Hematopoietic multipotent progenitor cell (in vitro differentiated cells): ENCODE results near the gene DENND2A. TPM values are rescaled to one million over a fixed set of nuclear protein-coding genes. Genes with fewer than 3 reads are reported as not detected.
"Not testable (repeated sequence)": the region's sequence is repeated elsewhere in the genome, so short reads cannot be mapped to it uniquely, and the experiment has no call there.

Experiments
- DNase-seq, 3 donors: peaks; one replicate each; pipeline ENCODE4 v3.0.0-alpha.2; 2011 to 2015; ENCODE audit warnings: low read depth in 2 of 3, low spot score in 2 of 3
- total RNA-seq: library from RNA; depleted of rRNA; stranded (reverse); fragments of >200 nt; gene quantifications from one replicate; pipeline ENCODE4 v1.2.3, GENCODE V29; 2012

Gene DENND2A
- total RNA-seq = not detected

- peak in 2 of 3 donors; percentile 42 to 48 for DNase-seq
Measured at GRCh38 chr7:140640727-140641523, at the start of gene DENND2A. Gene DENND2A, minus strand, starts transcription at chr7:140640813. Its CDS starts 38,416 bp downstream, at chr7:140602397.

GRCh38 chr7:140689199-140690152 lies 48.9 kb upstream of the DENND2A start:
- DNase-seq = no peak

DNA sequence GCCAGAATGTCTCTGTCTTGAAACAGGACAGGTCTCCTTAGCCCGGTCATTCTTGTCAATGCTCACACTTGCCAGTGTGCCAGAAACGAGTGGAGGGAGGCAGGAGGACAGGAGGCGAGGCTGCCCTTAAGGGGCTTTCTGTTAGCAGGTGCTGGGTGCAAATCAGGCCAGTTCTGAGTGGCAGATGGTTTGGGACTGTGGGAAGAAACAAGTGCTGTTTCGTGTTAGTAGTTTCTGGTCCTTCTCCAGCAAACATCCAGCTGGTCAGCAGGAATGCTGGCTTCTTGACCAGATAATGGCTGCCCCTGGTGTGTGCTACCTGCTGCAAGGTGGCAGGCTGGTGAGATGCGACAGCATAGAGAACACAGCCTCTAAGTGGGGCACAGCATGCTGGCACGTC lies 47.7 kb upstream of the DENND2A start:
- DNase-seq = no peak

DNA sequence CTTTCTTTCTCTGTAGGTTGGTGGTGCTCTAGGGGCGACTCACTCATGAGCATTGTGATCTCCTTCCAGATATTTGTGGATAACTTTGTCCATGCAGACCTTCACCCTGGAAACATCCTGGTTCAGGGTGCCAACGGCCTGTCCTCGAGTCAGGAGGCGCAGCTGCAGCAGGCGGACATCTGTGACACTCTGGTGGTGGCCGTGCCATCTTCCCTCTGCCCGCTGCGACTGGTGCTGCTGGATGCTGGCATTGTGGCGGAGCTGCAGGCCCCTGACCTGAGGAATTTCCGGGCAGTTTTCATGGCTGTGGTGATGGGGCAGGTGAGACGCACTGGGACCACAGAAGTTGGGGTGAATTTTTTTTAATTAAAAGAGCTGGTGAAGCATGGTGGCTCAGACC lies 46.3 kb upstream of the DENND2A start:
- no peak for DNase-seq

DNA sequence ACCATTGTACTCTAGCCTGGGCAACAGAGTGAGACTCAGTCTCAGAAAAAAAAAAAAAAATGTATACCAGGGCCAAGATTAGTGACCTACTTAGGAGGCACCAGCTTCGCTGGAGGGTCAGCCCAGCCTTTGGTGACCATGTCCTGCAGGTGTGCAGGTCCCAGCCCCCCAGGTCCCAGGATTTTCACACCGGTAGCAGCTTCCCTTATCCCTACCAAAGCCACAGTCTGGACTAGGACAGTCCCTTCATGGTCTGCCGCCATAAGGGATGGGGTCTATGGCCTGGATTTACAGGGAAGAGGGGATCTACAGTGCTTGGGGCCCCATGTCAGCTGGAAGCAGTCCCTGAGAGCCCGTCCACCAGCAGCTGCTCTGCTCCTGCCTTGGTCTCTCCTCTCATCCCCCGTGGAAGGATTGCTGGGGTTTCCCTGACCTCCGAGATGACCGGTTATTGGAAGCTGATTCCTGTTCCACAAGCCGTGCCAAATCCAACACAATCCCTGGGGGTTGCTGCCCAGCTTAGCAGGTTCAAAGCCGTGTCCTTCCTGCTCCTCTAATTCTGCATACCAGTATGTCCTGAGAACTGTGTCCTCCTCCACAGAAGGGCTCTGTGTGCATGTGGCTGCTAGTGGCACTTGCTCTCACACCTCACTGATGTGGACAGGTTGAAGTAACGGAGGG lies 44.9 kb upstream of the DENND2A start:
- no peak for DNase-seq

DNA sequence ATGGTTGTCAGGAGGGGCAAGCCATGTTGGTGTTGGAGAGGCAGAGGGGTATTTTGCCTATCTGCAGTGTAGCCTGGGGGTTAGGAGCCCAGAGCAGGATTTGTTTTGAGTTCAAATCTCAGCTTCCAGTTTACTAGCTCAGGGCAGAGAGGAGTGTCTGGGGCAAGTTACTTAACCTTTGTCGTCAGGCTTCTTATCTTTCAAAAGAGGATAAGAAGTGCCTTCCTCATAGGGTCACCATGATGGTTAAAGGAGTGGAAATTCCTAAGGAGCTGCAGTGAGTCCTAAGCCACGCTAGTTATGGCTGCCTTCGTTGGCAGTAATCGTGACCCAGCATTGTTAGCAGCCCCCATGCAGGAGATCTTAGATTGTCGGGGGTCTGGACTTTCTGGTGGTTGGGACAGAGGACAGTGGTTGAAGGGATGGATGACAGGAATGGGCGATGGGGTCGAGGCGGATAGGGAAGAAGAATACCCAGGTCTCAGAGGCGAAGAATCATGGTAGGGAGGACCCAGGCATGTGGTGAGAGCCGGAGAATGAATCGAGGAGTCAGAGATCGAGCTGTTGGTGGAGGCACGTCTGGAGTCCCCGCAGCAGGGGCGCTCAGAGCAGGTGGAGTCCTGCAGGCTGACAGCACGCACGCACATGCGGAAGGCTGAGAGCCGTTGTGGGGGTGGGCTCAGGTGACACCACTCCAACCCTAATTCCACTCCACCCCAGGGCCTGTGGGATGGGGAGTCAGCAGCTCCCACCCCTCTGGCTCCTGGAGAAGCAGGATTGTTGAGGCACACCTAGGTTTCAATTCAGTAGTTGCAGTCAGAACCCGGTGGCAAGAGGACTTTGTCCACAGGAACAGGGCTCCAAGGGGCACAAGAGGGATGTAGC lies 43.7 kb upstream of the DENND2A start:
- DNase-seq = no peak

DNA sequence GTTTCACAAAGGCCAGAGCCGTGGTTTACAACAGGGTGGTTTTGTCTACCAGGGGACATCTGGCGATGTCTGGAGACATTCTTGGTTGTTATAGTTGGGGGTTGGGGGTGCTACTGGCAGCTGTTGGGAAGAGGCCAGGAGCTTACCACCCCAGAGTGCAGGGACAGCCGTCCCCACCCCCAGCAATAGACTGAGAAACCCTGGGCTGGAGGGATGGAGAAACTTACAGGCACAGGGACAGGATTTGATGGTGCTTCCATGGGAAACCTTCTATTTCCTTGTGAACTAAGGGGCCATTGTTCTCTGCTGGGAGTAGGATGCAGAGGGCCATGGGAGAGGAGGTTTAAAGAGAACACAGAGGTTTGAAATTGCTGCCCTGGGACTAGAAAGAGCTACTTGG lies 43.0 kb upstream of the DENND2A start:
- no peak for DNase-seq

GRCh38 chr7:140681766-140682165 lies 41.2 kb upstream of the DENND2A start:
- no peak for DNase-seq

GRCh38 chr7:140680886-140681285 lies 40.3 kb upstream of the DENND2A start:
- no peak for DNase-seq

DNA sequence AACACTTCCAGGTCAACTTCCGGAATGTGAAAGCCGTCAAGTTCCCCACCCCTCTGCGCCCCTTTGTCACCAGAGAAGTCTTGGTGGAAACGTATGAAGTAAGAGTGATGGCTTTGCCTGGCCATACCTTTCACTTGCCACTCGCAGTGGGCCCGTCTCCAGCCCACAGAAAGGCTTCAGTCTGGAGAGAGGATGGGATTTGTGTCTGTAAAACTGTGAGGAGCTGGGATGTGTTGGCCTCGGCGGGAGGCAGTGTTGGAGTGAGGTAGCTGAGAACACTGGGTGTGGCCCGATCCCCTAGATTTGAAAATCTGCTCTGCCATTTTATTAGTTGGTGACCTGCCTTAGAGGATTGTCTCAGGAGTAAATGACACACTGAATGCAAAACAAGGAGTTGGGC lies 38.6 kb upstream of the DENND2A start:
- no peak for DNase-seq

DNA sequence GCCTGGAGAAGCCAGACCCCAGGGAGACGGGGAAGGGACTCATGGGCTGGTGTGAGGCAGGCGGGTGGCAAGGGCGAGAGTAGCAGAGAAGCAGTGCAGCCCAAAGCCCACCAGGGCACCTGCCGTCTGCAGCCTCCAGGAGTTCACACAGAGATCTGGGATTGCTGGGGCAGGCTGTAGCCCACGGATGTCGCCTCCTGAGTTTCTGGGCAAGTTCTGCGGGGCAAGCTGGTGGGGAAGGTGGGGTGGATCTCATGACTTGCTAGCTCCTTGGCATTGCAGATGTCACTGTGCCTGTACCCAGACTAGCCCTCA lies 38.2 kb upstream of the DENND2A start:
- DNase-seq = no peak

DNA sequence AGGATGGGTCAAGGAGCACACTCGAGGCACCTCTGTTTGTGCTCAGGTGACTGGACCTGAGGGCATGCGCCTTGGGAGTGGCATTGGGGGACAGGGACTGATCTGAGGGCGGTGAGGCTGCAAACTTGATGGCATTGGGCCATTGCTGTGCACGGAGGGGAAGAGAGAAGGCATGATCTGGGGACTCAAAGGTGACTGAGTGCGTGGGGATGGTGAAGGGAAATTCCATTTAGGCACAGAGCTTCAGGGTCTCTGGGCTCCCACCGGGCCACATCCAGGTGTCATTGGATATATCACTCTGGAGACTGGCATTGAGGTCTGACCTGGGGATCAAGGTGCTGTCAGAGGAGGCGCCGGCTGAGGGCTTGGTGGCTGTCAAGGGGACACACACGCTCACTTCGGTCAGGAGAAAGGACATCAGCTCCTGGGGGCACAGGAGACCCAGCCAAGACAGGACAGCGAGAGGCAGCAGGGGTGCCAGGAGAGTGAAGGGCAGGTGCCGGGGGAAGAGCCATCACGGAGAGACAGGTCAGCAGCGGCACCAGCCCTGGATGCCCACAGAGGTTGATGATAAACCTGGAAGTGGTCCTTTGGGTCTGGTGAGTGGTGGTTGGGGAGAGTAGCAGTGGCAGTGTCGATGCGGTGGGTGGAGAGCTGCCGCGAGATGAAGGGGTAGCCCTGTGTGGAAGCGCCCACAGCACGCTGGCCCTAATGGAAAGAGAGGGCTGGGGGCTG lies 37.6 kb upstream of the DENND2A start:
- no peak for DNase-seq

GRCh38 chr7:140677496-140677895 lies 36.9 kb upstream of the DENND2A start:
- no peak for DNase-seq

DNA sequence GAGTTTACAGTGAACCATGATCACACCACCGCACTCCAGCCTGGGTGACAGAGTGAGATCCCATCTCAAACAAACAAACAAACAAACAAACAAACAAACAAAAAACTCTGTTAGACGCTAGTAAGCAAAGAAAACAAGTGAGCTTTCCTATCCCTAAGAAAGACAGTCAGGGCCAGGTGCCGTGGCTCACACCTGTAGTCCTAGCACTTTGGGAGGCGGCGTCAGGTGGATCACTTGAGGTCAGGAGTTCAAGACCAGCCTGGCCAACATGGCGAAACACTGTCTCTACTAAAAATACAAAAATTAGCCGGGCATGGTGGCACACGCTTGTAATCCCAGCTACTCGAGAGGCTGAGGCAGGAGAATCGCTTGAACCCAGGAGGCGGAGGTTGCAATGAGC lies 36.3 kb upstream of the DENND2A start:
- DNase-seq = not testable (repeated sequence)

- DNase-seq = no peak
Measured at GRCh38 chr7:140676306-140676705, 35.7 kb upstream of the DENND2A start.

GRCh38 chr7:140675726-140676125 lies 35.1 kb upstream of the DENND2A start:
- DNase-seq = no peak

GRCh38 chr7:140674899-140675701 lies 34.5 kb upstream of the DENND2A start:
- DNase-seq = peak in 2 of 3 donors; percentile 64 to 65

- no peak for DNase-seq
Measured at GRCh38 chr7:140674356-140674800, 33.8 kb upstream of the DENND2A start.

DNA sequence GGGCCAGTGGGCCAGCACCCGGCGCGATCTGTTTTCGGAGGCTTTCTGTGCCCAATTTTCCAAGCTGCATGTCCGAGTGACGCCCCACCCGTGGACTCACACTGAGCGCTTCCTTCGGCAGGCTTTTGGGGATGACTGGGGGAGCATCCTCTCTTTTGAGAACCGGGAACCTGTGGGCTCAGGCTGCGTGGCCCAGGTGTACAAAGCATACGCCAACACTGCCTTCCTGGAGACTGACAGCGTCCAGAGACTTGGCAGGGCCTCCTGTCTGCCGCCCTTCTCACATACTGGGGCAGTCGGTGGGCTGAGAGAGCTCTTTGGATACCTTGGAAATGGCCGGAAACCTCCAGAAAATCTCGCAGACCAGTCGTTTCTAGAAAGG lies 33.2 kb upstream of the DENND2A start:
- DNase-seq = no peak
